ENCODE measurements around the gene GABRB3.

The GABRB3 gene

GRCh38 chr15:26628879-26629529 is 143.9 kb downstream of the GABRB3 start:
- no peak for TF ChIP-seq CTCF (IDR thresholded peaks at IDR 0.05; ENCODE audit: low read length, missing control alignments)
- peak; percentile 11 for DNase-seq (ENCODE audit: low read depth)
- H3K4me3 ChIP-seq (replicated peaks; ENCODE audit: low read depth, low read length) = no peak overlapping the region

- no peak for DNase-seq (ENCODE audit: low read depth)
- no peak for TF ChIP-seq CTCF (IDR thresholded peaks at IDR 0.05; ENCODE audit: low read length, missing control alignments)
- H3K4me3 ChIP-seq (replicated peaks; ENCODE audit: low read depth, low read length) = no peak overlapping the region
These were observed 144.8 kb downstream of the GABRB3 start for GRCh38 chr15:26628071-26628470.

GRCh38 chr15:26624128-26624527 is 148.7 kb downstream of the GABRB3 start:
- TF ChIP-seq CTCF (IDR thresholded peaks at IDR 0.05; ENCODE audit: low read length, missing control alignments) = no peak

GRCh38 chr15:26623071-26623470 is 149.8 kb downstream of the GABRB3 start:
- no peak for TF ChIP-seq CTCF (IDR thresholded peaks at IDR 0.05; ENCODE audit: low read length, missing control alignments)
- DNase-seq (ENCODE audit: low read depth) = no peak
- H3K4me3 ChIP-seq (replicated peaks; ENCODE audit: low read depth, low read length) = no peak overlapping the region

More at GRCh38 chr15:26624128-26624527, 148.7 kb downstream of the GABRB3 start:
- no peak for DNase-seq (ENCODE audit: low read depth)
- H3K4me3 ChIP-seq (replicated peaks; ENCODE audit: low read depth, low read length) = no peak overlapping the region

- TF ChIP-seq CTCF (IDR thresholded peaks at IDR 0.05; ENCODE audit: low read length, missing control alignments) = no peak
- no peak for DNase-seq (ENCODE audit: low read depth)
- no peak overlapping the region for H3K4me3 ChIP-seq (replicated peaks; ENCODE audit: low read depth, low read length)
These were observed 151.1 kb downstream of the GABRB3 start for GRCh38 chr15:26621816-26622215.

GRCh38 chr15:26620528-26621458 is 152.1 kb downstream of the GABRB3 start:
- no peak overlapping the region for H3K4me3 ChIP-seq (replicated peaks; ENCODE audit: low read depth, low read length)
- TF ChIP-seq CTCF (IDR thresholded peaks at IDR 0.05; ENCODE audit: low read length, missing control alignments) = no peak
- DNase-seq (ENCODE audit: low read depth) = no peak
